AG09309 (cell line): ENCODE data around the gene SPDL1.

Experiments used
- DNase-seq: peaks from one replicate; pipeline ENCODE4 v3.0.0-alpha.2; 2010; ENCODE audit warnings: low read depth
- H3K4me3 ChIP-seq: 2 replicates; pipeline ENCODE4 v1.5.1; 2011; ENCODE audit warnings: mild to moderate bottlenecking, low read depth, low read length, moderate library complexity; ENCODE audit not compliant: control insufficient read depth
- TF ChIP-seq, protein P1 (sequence below): IDR thresholded peaks from 2 replicates; pipeline ENCODE4 v1.5.1; 2011; ENCODE audit warnings: mild to moderate bottlenecking, low read depth, low read length, inconsistent platforms; ENCODE audit not compliant: insufficient read depth, control insufficient read depth; ENCODE audit errors: missing control alignments

SPDL1 gene

DNA sequence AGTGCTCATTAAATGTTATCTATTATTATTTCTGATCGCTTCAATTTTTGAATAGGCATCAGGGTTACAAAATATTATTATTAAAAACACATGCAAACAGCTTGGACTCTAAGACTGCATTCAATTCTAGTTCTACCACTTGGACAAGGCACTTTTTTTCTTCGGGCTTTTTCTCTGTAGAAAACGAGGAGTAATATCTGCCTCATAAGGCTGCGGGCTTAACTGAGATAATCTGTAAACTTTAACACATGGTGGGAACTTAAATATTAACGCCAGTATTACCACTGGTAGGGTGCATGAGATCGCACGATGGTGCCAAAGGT lies 511 bp upstream of the SPDL1 start:
- no peak for DNase-seq
- TF ChIP-seq, protein P1, sequence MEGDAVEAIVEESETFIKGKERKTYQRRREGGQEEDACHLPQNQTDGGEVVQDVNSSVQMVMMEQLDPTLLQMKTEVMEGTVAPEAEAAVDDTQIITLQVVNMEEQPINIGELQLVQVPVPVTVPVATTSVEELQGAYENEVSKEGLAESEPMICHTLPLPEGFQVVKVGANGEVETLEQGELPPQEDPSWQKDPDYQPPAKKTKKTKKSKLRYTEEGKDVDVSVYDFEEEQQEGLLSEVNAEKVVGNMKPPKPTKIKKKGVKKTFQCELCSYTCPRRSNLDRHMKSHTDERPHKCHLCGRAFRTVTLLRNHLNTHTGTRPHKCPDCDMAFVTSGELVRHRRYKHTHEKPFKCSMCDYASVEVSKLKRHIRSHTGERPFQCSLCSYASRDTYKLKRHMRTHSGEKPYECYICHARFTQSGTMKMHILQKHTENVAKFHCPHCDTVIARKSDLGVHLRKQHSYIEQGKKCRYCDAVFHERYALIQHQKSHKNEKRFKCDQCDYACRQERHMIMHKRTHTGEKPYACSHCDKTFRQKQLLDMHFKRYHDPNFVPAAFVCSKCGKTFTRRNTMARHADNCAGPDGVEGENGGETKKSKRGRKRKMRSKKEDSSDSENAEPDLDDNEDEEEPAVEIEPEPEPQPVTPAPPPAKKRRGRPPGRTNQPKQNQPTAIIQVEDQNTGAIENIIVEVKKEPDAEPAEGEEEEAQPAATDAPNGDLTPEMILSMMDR, result no peak
- peak overlapping the region; percentile 51 for H3K4me3 ChIP-seq

DNA sequence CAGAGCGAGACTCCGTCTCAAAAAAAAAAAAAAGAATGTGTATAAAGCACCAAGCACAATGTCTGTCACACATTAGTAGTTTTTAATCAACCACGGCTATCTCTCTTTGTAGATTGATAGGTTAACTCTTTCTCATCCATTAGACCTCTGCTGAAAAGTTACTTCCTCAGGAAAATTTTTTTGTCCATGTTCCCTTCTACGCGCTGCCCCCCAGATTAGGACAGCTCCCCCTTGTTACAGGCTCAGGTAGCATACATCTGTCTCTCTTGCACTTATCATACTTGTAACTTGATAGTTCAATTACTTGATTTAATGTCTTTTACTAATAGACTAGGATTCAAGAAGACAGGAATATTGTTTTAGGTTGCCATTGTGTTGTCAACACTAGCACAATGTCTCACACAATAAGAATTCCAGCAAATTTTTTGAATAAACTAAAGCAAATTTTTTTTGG lies 1.5 kb downstream of the SPDL1 start:
- peak overlapping the region; percentile 88 for H3K4me3 ChIP-seq
- TF ChIP-seq, protein P1, result no peak
- no peak for DNase-seq

DNA sequence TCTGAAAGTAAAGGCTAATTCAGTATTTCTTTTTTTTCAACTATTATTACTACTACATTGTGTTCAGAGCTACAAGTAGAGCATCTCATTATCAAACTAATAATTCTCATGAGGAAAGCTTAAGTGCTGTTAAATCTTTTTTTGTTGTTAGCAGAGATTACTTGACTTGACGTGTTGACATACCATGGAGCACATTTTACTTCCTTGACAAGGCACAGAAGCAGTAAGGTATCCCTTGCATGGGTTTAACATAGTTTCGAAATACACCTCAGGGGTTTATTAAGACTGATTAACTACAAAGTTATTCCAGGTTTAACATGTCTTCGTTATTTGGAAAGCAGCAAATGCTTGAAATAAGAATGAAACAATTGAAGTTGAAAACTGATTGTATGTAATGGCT lies 7.0 kb downstream of the SPDL1 start:
- TF ChIP-seq, protein P1, result no peak
- H3K4me3 ChIP-seq, result no peak overlapping the region
- DNase-seq, result no peak

DNA sequence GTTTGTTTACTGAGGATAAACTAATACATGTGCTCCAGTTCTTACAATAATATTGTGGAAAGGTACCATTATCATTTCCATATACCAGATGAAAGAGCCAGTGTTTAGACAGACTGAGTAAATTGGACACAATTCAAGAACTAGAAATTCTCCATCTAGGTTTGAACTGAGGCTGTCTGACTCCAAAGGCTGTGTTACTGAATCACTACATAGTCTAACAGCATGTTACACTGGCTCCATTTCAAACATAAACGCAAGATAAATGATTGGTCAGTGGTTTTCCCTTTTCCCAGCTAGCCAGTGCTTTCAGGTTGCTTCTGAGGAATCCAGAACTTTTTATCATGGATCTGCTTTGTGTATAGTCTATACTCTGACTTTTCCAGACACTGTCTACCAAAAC lies 8.1 kb downstream of the SPDL1 start:
- DNase-seq, result peak; percentile 35
- H3K4me3 ChIP-seq, result no peak overlapping the region
- TF ChIP-seq, protein P1, result no peak

DNA sequence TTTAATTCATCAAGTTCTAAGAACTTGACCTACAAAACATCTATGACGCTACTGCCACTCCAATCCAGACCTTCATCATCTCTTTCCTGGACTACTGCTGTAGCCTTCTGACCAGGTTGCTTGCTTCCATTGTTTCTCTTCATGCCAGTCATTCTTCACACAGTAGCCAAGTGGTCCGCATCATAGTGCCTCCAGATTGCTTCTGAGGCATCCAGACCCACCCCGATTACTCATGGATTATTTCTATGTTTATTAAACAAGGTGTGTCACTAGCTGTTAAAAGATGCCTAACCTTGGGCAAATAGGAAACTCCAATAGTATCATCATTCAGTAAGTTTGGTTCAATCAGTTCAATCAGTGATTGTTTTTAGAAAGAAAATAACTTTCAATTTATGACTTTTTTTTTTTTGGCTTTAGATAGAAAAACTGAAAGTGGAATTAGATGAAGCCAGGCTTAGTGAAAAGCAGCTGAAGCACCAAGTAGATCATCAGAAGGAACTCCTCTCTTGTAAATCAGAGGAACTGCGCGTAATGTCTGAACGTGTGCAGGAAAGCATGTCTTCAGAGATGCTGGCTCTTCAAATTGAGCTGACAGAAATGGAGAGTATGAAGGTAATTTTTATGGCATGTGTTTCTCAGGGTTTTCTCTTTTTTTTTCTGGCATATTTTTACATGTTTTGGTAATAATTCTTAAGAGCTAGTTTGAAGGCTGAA lies 9.5 kb downstream of the SPDL1 start:
- TF ChIP-seq, protein P1, result no peak
- no peak overlapping the region for H3K4me3 ChIP-seq
- no peak for DNase-seq

DNA sequence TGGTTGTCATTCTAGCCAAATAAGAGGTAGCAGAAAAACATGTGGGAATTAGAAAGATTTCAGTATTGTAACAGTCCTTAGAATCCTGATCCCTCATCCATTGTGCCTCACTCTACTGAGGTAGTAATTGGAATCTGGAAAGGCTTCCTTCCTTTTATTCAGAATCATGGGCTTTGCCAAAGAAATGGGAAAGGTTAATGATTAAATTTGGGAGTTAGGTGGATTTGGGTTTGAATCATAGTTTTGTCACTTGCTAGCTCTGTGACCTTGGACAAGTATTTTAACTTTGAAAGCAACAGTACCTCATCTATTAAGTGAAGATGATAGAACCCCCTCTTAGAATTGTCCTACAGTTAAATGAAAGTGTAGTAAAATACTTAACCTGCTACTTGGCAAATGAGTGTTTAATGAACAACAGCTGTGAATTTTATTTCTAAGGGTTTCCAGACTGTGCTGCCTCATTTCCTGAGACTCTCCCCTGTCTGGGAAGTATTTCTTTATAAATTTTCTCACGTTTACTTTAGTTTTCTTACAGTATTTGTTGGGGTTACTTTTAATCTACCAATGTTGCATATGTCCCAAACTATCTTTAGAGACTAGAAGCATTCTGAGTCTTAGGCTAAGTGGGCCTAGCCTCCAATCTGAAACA lies 11.7 kb downstream of the SPDL1 start:
- TF ChIP-seq, protein P1, result no peak
- no peak for DNase-seq
- no peak overlapping the region for H3K4me3 ChIP-seq
